AG08395 (cell line): Measurements from ENCODE around the gene DCLK3.
A peak's percentile ranks its signal among the peaks of the same experiment; 100 is the strongest.

ENCODE experiments used
- DNase-seq: peaks from one replicate; pipeline ENCODE4 v3.0.0; 2012; ENCODE audit warnings: mixed read lengths, low spot score

DCLK3 gene

DNA sequence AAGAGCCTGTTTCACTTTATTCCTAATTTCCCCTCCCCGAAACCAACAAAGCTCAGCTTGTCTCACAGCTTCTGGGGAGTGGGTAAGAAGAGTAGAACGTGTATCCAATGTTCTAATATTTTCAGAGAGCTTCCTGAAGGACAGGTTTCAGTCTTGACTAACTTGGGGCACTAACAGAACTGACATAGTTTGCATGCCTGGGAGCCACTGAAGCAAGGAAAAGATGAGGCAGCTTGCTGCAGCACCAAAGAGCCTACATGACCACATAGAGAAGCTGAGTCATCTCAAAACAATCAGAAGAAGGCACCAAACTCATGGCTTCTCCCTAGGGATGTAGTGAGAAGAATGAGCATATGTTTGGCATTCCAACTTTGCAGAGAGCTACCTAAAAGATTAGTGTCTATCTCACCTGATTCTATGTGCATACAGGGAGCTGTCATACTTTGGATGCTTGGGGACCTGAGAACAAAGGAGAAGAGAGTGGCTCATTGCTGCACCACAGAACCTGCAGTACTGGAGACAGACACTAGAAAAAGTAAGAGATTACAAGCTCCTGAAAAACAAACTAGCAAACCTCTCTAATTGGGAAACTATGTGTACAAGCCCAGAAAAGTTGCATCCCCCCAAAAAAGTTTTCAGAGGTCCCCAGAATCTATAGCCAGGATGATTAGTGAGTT, 86.9 kb downstream of the DCLK3 start:
- peak; percentile 93 for DNase-seq

GRCh38 chr3:36674816-36675215, 89.5 kb downstream of the DCLK3 start:
- DNase-seq = no peak

DNA sequence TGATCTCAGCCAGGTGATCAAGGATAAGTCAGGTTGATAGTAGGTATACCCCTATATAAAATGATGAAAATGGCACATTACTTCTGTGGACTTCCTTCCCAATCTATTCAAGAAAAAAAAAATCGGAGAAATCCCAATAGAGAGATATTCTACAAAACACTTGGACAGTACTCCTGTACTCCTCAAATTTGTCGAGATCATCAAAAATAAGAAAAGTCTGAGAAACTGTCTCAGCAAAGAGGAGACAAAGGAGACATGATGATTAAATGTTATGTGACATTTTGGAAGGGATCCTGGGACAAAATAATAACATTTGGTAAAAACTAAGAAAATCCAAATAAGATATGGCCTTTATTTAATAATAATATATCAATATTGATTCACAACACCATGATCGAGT, 94.6 kb downstream of the DCLK3 start:
- DNase-seq = no peak

DNA sequence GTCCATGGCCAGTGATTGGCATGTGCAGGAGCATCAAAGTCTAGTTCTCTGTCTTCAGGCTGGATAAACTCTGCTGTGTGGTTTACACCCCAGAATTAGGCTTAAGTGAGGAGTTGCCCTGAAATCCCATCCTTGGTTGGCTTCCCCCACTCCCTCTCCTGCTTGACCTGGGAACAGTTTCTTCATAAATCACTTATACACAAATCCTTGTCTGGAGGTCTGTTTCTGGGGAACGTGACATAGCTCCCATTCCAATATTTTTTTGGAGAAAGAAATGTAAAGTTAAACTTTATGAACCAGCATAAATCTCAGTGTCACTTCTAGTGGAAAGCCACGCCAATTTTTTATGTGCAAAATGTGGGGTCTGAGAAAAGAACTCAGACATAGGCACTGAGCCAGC, 98.2 kb downstream of the DCLK3 start:
- DNase-seq = no peak

- peak; percentile 25 for DNase-seq
These were observed 100.6 kb downstream of the DCLK3 start for GRCh38 chr3:36663666-36664291.

GRCh38 chr3:36662626-36663025, 101.7 kb downstream of the DCLK3 start:
- no peak for DNase-seq
